Raji (cell line): ENCODE data around the gene CDH23.

Experiments used
- POLR2A ChIP-seq: IDR thresholded peaks from 2 replicates; pipeline ENCODE4 v1.6.1; 2011; ENCODE audit warnings: low read depth, low read length, control low read depth; ENCODE audit not compliant: insufficient read depth

The CDH23 gene

GRCh38 chr10:71743089-71743838 is 346.5 kb downstream of the CDH23 start:
- TF ChIP-seq POLR2A = no peak

GRCh38 chr10:71743866-71744265 is 347.1 kb downstream of the CDH23 start:
- no peak for TF ChIP-seq POLR2A

- TF ChIP-seq POLR2A = no peak
Observed at GRCh38 chr10:71744897-71745663, 348.4 kb downstream of the CDH23 start.

GRCh38 chr10:71745664-71746250 is 349.0 kb downstream of the CDH23 start:
- TF ChIP-seq POLR2A = no peak

- no peak for TF ChIP-seq POLR2A
Observed at GRCh38 chr10:71746344-71747037, 349.8 kb downstream of the CDH23 start.

- TF ChIP-seq POLR2A = no peak
Observed at GRCh38 chr10:71747039-71747531, 350.4 kb downstream of the CDH23 start.

- no peak for TF ChIP-seq POLR2A
Observed at GRCh38 chr10:71747551-71748523, 351.1 kb downstream of the CDH23 start.

- TF ChIP-seq POLR2A = no peak
Observed at GRCh38 chr10:71748671-71749191, 352.0 kb downstream of the CDH23 start.

GRCh38 chr10:71749396-71749795 is 352.7 kb downstream of the CDH23 start:
- TF ChIP-seq POLR2A = no peak

GRCh38 chr10:71750124-71750841 is 353.6 kb downstream of the CDH23 start:
- no peak for TF ChIP-seq POLR2A

GRCh38 chr10:71750986-71751385 is 354.3 kb downstream of the CDH23 start:
- no peak for TF ChIP-seq POLR2A

- no peak for TF ChIP-seq POLR2A
Observed at GRCh38 chr10:71751515-71752224, 354.9 kb downstream of the CDH23 start.
